ENCODE measurements around the gene SP5.
"Not testable (repeated sequence)": the region's sequence is repeated elsewhere in the genome, so short reads cannot be mapped to it uniquely, and the experiment has no call there.

The SP5 gene

DNA sequence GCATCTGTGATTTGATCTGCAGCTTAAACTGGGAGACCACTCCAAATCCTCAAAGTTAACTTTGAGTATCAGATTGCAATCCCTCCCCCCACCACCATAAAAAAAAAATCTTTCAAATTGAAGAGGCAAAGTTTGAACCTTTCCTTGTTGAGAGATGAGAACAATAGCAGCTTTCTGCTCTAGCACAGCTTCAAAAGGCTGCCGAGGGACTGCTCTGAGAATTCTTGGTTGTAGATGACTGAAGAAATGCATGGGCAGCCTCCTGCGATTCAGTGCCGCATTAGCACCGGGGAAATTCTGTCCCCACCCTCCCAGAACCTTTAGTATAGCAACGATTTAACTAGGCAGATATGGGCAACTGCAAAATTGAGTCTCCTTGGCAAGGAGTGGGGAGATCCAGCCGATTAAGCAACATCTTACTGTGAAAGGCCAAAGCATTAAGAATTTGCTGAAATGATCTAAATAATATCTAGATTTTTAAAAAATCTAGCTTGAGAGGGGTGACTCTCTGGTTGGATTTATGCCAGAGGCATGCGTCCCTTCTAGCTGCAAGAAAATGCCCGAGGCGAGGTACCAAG is 3.9 kb upstream of the SP5 start:
- peak; percentile 53 for DNase-seq (ENCODE audit: low spot score)

DNA sequence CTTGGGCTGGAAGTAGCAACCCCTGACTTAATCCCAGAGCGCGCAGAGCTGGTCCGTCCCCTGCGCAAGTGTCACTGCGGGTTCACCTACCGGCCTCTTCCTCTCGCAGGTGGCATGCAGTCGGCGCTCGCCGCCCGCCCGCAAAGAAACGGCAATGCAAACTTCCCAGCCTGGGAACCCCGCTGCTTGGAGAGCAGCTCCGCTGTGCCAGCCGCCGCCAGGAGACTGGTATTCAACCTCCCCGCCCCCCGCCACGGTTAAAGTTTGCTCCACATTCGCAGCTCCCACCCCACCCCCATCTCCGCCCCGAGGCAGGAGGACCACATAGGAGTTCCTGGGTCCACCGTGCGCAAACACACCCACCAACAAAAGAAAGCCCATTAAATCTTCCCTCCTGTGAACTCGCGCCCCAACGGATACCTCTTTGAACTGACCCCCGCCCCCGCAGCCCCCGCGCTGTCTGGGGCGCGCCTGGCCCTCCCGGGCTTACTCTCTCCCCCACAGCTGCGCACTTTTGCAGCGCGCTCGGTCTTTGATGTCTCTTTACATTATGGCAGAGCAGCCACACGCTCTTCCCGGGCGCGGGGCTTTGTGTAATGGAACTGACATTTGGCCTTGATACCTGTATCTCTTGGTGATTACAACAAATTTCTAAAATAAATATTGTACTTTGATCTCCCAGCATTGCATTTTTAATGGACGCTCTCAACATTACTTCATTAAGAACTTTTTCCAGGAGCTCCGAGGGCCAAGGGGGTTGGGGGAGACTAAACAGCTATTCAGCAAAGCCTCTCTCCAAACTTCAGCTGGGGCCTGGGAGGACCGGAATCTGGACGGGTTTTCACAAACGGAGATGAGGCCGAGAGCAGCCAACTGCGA is 3.1 kb upstream of the SP5 start:
- DNase-seq (ENCODE audit: low spot score), result no peak

DNA sequence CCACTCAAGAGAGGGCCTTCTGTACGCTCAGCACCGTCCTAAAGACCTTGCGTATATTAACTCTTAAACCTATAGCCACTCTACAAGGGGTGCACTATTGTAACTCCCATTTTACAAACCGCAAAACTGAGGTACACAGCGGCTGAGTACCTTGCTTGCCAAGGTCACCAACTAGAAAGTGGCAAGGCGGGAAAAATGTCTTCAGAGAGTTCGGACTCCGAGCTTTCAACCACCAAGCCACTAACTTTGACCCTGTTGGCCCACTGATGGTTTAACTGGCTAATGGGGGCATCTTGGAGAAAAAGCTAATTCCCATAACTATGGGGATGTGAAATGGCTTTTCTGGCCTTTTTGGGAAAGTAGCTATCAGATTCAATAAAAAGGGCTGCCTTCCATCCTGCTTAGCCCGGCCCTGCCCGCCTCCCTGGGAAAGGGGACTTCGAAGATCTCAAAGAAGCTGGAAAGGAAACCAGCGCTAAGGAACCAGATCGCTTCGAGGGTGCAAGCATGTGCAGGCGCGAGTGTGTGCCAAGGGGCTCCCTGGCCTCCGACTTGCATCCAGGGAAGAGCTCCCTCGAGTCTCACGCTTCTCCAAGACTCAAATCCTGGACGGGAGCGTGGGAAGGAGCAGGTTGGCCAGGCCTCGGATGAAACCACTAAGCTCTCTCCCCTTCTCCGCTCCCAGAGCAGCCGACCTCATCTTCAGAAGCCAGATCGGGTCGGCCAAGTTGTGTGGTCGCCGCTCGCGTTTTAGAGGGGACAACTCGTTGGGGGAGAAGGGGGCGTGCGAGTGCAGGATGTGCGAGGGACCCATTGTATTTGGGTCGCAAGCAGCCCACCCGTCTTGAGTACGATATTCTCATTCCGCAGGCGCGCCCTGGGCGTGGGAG is 2.2 kb upstream of the SP5 start:
- no peak for DNase-seq (ENCODE audit: low spot score)

DNA sequence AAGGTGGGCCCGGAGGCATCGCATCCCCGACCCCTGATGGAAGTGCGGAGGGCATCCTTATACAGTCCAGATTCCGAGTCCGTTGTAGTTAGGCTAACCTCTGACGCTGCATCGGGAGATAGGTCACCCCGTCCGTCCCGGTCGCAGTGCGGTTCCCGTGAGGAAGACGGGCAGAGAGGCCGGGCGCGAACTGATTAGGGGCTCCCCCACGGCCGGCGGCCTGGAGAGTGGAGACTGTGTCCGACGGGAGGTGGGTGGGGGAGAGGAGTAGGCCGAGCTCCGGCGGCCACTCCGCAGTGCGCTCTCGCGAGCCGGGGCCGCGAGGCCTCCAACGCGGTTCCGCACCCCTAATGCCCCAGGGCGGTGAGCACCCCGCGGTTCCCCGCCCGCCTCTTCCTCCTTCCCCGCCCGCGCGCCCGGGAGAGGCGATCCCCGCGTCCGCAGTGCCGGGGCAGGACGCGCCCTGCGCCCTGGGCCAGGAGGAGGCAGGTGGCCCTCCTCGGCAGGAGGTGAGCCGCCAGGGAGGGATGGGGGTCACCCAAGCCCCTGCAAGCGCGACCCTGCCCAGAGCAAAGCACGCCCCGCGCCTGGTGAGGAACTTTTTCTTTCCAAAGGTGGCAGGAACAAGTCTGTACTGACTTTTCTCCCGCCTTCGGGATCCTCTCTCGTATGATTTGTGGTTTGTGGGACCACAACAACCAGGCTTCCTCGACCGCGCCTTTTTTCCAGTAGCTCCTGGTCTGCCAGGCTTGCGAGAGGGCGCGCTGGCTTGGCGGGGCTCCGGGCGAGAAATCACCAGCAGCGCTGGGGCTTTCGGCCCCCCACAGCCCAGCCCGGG is 1.4 kb upstream of the SP5 start:
- DNase-seq (ENCODE audit: low spot score), result no peak

DNA sequence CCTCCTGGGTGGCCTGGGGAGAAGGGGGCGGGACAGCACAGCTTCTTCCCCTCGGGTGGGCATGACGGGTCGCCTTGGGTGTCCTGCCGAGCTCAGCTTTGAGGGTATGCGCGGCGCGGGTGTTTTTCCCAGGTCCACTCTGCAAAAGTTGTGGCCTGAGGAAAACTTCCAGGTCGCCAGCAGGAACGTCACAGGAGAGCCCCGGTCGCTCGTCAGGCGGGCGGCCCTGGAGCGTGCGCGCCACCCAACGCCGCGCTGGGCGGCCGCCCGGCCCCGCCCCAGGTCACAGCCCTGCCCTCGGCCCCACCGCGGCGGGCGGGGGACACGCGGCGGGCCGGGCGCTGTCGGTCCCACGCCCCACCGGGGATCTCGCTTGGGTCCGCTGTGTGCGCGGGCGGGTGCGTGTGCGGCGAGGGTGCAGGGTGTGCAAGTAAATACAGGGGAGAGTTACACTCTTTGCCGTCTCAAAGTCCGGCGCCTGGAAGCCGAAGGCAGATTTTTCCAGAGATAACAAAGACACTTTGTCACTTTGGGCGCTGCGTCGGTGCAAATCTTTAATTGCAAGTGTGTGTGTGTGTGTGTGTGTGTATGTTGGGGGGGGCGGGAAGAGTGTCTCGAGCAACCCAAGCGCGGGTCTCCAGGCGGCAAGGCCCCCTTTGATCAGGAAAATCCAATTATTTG is 616 bp upstream of the SP5 start:
- peak; percentile 10 for DNase-seq (ENCODE audit: low spot score)

DNA sequence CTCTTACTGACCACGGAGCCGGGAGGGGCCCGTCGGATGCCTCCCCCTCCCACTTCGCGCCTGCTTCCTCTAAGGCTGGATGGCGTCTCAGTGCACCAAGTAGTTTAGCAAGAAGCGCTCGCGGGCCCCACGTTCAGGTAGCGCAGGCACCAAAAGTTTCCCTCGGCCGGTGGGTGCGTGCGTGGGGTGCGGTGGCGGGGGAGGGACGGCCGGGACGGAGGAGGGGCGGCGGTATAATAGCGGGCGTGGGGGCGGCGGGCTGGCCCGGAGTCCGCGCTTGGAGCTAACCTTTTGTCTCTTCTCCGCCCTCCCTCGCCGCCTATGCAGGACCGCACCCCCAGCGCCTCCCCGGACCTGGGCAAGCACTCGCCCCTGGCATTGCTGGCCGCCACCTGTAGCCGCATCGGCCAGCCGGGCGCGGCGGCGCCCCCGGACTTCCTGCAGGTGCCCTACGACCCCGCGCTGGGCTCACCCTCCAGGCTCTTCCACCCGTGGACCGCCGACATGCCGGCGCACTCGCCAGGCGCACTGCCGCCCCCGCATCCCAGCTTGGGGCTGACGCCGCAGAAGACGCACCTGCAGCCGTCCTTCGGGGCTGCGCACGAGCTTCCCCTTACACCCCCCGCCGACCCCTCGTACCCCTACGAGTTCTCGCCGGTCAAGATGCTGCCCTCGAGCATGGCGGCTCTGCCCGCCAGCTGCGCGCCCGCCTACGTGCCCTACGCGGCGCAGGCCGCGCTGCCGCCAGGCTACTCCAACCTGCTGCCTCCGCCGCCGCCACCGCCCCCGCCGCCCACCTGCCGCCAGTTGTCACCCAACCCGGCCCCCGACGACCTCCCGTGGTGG is 1.0 kb downstream of the SP5 start:
- no peak for DNase-seq (ENCODE audit: low spot score)

DNA sequence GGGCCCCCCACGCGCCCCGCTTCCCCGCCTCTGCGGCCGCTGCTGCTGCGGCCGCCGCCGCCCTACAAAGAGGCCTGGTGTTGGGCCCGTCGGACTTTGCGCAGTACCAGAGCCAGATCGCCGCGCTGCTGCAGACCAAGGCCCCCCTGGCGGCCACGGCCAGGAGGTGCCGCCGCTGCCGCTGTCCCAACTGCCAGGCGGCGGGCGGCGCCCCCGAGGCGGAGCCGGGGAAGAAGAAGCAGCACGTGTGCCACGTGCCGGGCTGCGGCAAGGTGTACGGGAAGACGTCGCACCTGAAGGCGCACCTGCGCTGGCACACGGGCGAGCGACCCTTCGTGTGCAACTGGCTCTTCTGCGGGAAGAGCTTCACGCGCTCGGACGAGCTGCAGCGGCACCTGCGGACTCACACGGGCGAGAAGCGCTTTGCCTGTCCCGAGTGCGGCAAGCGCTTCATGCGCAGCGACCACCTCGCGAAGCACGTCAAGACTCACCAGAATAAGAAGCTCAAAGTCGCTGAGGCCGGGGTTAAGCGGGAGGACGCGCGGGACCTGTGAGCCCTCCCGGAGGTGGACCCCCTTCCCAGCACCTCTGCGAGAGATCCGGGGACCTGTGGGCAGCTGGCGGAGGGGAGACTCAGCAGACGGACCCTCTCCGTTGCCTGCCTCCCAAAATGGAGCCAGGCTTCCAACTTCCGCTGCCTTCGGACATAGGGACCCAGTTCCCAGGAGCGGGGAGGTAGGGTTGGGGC is 1.9 kb downstream of the SP5 start:
- no peak for DNase-seq (ENCODE audit: low spot score)

DNA sequence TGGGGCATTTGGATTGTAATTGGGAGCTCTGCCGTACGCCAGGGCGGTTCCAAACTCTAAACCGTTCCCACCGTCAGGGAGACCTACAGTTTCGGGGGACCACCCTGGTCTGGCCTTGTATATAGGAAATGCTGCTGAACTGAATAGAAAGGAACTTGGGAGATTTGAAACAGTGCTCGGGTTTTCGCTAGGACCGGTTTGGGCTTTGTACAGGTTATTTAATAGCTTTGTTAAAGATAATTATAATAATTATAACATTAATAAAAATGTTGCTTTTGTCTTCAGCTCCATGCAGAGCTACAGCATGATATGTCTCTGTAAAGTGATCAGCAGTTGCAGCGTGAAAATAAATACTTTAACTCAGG is 2.4 kb downstream of the SP5 start:
- DNase-seq (ENCODE audit: low spot score), result no peak

DNA sequence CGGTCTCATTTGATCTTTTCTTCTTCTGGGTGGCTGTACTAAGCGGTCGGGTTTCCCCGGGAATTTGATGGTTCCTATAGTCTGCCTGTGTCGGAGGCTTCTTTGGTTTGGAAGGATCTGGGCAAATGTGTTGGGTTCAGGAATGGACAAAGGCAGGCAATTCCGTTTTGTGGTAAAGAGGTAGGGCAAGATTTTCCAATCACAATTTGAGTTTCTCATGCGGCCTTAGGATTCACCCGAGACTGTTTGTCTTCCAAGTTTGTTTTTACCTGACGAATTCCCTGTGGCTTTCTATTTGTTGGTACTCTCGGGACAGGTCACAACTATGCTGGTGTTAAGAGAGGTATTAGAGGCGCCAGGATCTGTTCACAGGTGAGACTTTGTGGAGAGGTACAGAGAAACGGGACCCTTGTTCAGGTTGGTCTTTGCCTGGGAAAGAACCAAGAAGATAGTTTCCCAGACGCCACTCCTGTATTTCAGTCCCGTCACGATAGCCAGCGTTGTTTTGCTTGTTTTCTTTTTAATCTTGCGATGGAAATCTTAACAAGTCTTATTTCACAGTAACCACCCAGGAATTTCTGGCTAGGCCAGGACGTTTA is 3.0 kb downstream of the SP5 start:
- no peak for DNase-seq (ENCODE audit: low spot score)

DNA sequence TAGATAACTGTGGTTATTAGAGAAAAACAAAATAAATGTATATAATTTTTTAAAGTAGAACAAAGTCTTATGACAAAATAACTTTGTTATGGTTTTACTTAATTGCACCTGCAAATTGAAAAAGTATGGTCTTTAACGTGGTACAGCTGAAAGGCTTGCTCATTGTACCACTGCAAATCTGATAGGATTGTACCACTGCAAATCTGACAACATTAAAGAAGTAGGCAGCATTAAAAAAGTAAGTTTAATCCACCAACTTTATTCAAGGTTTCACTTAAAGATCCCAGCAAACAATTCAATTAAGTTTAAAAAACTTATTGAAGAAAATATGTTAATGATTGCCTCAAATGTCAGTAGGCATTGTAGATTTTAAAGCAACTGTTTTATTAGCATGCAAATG is 4.7 kb downstream of the SP5 start:
- no peak for DNase-seq (ENCODE audit: low spot score)

DNA sequence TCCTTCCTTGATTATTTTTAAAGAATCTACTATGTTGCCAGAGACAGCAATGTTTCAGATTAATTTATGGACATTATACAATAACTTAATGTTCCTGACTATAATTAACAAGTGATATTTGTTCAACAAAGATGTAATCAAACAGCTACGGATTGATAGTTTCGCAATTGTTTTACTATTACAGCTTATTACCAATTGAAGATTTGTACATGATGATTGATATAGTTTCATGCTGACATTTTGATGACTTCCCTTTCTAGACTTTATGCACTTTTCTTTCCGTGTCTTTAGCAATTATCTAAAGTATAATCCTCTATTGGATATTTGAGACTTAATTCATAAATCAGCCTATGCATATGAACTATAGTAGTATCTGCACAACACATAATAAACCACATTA is 6.5 kb downstream of the SP5 start:
- no peak for DNase-seq (ENCODE audit: low spot score)

DNA sequence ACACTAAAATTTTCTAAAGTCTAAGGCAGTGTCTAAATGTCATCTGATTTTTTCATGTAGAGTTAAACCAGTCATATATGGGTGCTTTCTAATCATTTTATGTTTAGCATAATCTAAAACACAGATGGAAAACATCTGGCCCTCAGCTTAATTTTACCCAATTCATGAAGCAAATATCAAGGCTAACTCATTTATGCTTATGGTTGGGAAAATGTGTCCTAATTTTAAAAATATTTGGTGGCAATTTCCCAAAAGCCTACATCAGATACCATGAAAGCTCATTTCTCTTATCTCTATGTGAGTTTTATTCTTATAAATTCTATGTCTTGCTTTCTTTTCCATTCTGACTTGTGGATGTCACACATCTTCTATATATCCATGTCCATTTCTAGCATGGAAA is 7.2 kb downstream of the SP5 start:
- DNase-seq (ENCODE audit: low spot score), result no peak

DNA sequence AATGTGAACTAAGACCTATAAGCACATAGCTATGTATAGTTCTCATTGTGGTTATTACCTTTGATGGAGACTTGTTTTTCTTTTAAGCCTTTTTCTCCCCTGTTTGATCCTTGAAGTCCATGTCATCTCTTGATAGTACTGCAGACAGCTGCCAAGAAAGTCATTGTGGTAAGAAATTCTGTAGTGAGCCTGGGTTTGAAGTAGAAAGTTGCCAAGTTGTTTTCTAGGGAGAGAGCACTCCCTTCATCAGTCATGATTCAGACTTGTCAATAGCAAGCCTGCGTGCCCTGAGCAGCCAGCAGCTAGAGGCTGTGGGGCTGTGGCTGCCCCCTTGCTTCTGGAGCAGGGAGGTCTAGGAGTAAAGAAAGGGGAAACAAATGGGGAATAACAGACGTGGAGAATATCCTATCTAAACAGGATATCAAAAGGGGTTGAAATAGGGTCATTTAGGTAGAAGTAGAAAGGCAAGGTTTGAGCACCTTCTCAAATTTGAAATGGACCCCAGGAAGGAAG is 8.4 kb downstream of the SP5 start:
- DNase-seq (ENCODE audit: low spot score), result no peak

DNA sequence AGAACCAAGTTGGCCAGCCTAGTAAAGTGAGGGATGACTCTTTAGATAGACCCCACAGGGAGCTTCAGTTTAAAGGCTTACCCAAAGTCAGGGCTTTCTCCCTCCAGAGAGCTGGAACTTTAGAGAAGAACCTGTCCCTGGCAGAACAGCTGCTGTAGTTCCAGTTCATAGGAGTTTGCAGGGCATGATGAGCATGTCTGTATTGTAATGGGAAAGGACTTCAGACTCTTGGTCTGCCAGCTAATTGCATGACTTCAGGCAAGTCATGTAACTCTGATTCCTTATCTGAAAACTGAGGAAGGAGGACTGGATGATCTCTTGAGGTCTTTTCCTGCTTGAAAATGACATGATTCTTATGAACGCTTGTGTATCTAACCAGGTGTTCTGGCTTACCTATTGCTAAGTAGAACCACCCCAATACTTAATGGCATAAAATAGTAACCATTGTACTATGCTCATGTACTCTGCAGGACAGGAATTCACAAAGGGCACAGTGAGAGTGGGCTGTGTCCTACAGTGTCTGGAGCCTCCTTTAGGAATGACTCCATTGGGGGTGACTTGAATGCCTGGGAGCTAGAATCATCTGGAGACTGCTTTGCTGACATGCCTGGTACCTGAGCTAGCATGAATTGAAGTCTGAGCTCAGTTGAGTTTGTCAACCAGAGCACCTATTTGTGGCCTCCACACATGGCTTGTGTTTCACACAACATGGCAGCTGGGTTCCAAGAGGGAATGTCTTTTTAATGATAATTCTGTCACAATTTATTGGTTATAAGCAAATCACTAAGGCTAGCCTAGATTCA is 18.9 kb downstream of the SP5 start:
- DNase-seq (ENCODE audit: low spot score), result no peak

DNA sequence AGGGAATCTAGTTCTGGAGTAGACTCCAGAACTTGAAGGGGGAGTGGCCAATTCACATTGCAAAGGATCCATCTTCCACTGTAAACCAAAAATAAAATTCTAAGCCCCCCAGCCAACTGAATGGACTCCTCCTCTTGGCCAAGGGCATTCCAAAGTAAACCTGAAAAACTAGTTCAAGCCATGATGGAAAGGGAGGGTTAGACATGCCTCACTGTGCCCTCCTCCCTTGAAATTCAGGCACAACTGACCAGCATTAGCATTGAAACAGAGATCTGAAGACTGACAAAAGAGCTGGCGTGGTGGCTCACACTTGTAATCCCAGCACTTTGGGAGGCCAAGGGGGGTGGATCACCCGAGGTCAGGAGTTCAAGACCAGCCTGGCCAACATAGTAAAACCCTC is 19.5 kb downstream of the SP5 start:
- not testable (repeated sequence) for DNase-seq (ENCODE audit: low spot score)

DNA sequence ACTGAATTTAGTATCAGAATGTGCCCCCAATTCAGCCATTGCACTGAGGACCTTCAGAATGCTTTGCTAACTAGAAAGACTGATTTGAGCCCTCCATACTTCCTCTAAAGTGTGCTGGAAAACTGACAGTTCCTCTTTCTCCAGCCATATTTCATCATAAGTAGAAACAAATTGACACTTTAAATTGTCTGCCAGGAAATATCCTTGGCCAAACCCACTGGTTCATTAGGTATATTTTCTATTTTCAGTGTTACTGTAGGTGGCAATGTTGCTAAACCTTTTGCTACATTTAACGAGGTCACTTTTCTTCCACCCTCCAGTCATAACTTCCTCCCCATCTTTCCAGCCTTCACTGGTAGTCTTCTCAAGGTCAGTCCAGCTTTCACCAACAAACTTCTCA is 21.5 kb downstream of the SP5 start:
- no peak for DNase-seq (ENCODE audit: low spot score)

DNA sequence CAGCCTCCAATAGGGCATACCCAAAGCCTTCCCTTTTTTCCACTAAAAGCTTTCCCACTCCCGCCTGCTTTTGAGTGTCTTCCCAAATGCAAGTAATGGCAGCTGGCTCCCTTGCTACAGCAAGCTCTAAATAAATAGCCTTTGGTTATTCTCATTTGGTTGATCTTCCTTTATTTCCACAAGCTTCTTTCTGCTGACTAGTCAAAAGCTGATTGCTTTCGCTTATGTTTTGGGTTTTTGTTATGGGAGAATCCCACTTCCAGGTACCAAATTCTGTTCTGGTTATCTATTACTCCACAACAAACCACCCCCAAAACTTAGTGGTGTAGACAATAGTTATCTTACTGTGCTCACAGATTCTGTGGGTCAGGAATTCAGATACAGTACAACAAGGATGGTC is 22.3 kb downstream of the SP5 start:
- DNase-seq (ENCODE audit: low spot score), result no peak

DNA sequence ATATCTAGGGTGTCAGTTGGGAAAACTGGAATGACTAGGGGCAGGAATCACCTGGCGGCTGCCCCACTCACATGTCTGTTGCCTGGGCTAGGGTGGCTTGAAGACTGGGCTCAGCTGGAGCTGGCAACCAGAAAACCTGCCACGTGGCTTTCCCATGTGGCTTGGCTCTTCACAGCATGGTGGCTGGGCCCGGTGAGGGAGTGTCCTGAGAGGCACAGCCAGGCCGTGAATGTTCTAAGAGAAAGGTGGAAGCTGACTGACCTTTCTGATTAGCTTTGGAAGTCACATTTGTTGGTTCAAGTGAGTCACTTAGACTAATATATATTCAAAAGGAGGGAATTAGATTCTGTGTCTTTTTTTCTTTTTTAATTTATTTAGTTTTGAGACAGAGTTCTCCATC is 22.7 kb downstream of the SP5 start:
- DNase-seq (ENCODE audit: low spot score), result no peak
